Mucosa of rectum (tissue), 2 donors: ENCODE results near the gene REELD1.

ENCODE experiments used
- H3K27ac ChIP-seq, 2 donors: one replicate each; pipeline ENCODE4 v1.7.0; 2013; ENCODE audit warnings: inconsistent platforms in 2 of 2, low read depth in 2 of 2, low read length in 2 of 2
- H3K27me3 ChIP-seq, 2 donors: one replicate each; pipeline ENCODE4 v1.7.0; 2013; ENCODE audit warnings: low read length in 2 of 2; ENCODE audit not compliant: control insufficient read depth in 2 of 2, insufficient read depth in 2 of 2
- H3K36me3 ChIP-seq, 2 donors: one replicate each; pipeline ENCODE4 v1.7.0; 2013; ENCODE audit warnings: low read length in 2 of 2; ENCODE audit not compliant: control insufficient read depth in 2 of 2, insufficient read depth in 2 of 2
- H3K4me1 ChIP-seq, 2 donors: one replicate each; pipeline ENCODE4 v1.7.0; 2013; ENCODE audit warnings: low read length in 2 of 2, mild to moderate bottlenecking in 1 of 2; ENCODE audit not compliant: control insufficient read depth in 2 of 2, insufficient read depth in 2 of 2
- H3K4me3 ChIP-seq, 2 donors: one replicate each; pipeline ENCODE4 v1.7.0; 2013; ENCODE audit warnings: low read length in 2 of 2
- H3K9ac ChIP-seq, 2 donors: one replicate each; pipeline ENCODE4 v1.7.0; 2013; ENCODE audit warnings: low read length in 2 of 2, low read depth in 1 of 2, mild to moderate bottlenecking in 1 of 2
- H3K9me3 ChIP-seq, 2 donors: one replicate each; pipeline ENCODE4 v1.7.0; 2013; ENCODE audit warnings: low read length in 2 of 2; ENCODE audit not compliant: control insufficient read depth in 2 of 2
- donor health status: healthy.
- donor health status: Normal muscosa, but diverticular disease.

Gene REELD1

DNA sequence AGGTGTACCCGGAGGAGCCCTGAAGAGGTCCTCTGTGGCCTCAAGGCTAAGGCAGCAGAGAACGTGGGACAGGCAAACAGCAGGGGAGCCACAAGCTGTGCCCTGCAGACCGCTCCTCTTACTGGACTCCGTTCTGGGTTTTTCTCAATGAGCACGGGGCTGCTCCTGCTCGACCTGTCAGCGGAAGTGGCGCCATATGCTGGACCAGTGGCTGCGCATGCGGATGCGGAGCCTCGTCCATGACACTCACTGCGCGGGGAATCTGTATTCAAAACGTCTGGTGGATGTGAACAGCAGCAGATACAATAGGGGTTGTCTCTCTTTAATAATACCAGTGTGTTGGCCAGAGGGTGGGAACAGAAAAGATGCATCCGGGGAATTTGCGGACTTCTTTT, 29.5 kb downstream of the REELD1 start:
- Histone ChIP-seq H3K27ac (no peak overlapping the region), H3K27me3 (no peaks in the 10 kb centered on the region), H3K4me1 (peaks cover 20 to 23% of the 10 kb centered on the region in 2 donors), H3K9ac (no peak overlapping the region), H3K36me3 (no peaks in the 10 kb centered on the region), H3K9me3 (no peaks in the 10 kb centered on the region), H3K4me3 (no peak overlapping the region)

DNA sequence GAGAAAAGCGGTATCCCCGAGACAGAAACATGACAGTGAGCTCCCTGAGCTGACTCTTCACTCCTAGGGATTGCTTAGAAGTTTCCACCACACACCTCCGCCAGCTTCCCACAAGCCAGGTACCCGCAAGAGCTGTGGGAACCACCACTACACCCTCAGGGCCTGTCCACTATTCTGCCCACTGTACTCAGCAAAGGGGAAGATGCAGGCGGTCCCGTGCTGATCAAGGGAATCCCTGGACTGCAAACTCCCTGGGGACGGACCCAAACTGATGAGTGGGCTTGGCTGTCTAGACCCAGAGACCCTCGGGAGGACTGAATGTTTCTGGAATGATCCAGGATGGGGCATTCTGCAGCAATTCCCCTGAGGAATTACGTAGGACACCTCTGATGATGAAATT, 30.2 kb downstream of the REELD1 start:
- Histone ChIP-seq H3K27me3 (no peaks in the 10 kb centered on the region), H3K4me1 (peaks cover 20 to 23% of the 10 kb centered on the region in 2 donors), H3K4me3 (no peak overlapping the region), H3K9me3 (no peaks in the 10 kb centered on the region), H3K9ac (no peak overlapping the region), H3K27ac (no peak overlapping the region), H3K36me3 (no peaks in the 10 kb centered on the region)

DNA sequence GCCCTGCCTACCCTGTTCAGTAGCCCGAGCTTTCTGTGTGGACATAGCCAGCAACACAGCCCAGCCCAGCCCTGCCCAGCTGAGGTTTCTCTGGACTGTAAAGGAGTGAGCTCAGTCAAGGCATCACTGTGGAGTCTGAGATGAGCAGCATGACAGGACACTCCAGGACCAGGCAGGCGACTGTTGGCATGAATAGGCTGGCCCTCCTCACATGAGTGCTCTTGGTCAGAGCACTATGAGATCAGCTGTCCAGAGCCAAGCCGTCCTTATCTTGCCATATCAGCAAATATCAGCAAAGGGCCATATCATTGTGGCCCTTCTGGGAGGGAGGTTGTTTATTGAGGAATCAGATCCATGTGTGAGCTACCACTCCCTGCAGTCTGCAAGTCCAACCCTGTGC, 30.9 kb downstream of the REELD1 start:
- peaks cover 20 to 23% of the 10 kb centered on the region in 2 donors for H3K4me1 ChIP-seq
- H3K27me3 ChIP-seq = no peaks in the 10 kb centered on the region
- H3K4me3 ChIP-seq = no peak overlapping the region
- no peaks in the 10 kb centered on the region for H3K36me3 ChIP-seq
- H3K27ac ChIP-seq = no peak overlapping the region
- H3K9me3 ChIP-seq = no peaks in the 10 kb centered on the region
- H3K9ac ChIP-seq = no peak overlapping the region

DNA sequence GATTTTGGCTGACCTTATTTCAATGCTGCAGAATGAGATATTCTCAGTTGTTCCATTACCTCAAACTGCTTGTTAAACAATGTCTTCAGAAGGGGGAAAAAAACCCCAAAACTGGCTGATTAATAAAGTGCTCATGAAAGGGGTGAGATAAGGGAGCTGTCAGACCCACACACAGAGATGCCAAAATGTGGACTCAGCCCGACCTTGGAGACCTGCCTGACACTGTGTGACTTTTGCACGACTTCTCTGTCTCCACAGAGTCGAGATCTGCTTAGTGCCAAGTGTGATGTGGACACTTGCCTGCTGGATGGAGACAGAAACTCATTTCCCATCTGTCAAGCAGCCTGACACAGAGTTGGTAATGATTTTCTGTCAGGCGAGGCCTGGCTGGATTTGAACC, 31.5 kb downstream of the REELD1 start:
- Histone ChIP-seq H3K4me3 (no peak overlapping the region), H3K4me1 (peaks cover 20 to 23% of the 10 kb centered on the region in 2 donors), H3K36me3 (no peaks in the 10 kb centered on the region), H3K9me3 (no peaks in the 10 kb centered on the region), H3K27ac (no peak overlapping the region), H3K9ac (no peak overlapping the region), H3K27me3 (no peaks in the 10 kb centered on the region)

DNA sequence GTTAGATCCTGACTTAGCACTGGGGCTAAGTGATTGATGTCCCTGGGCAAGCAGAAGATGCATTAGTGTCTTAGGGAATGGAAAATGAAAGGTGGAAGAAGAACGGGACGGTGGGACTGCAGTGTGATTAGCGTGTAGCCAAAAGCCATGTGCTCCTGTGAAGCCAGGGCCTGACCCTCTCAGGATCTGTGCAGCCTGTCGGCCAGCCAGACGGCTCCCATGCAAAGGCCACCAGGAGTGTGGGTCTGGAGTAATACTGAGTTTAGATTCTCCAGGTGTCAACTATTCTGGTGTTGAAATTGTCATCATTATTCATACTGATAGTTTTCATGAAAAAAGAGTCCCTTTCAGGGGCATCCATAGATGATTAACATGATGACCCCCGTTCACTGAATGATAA, 32.0 kb downstream of the REELD1 start:
- no peak overlapping the region for H3K9ac ChIP-seq

DNA sequence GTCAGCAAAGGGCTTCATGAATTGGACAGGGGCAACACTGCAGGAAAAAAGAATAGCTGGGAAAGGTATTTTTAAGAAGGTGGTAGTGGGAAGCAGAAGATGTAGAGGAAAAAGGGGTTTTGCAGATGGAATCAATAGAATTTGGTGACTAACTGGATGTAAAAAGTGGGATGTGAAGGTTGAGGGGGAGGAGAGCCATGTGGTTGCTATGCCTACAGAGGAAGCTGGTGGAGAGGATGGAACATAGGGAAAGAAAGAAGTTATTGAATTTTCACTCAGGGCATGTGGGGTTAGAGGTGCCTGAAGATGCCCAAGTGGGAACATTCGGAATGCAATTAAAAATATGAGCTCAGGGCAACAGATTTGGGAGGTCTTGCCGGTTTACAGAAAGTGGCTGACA, 33.0 kb downstream of the REELD1 start:
- Histone ChIP-seq H3K9me3 (no peaks in the 10 kb centered on the region), H3K4me3 (no peak overlapping the region), H3K9ac (no peak overlapping the region), H3K27me3 (no peaks in the 10 kb centered on the region), H3K27ac (no peak overlapping the region), H3K36me3 (no peaks in the 10 kb centered on the region), H3K4me1 (peaks cover 8 to 15% of the 10 kb centered on the region in 2 donors)

More for the DNA sequence above, 32.0 kb downstream of the REELD1 start:
- Histone ChIP-seq H3K4me1 (peaks cover 17 to 20% of the 10 kb centered on the region in 2 donors), H3K27ac (no peak overlapping the region), H3K27me3 (no peaks in the 10 kb centered on the region), H3K4me3 (no peak overlapping the region), H3K36me3 (no peaks in the 10 kb centered on the region), H3K9me3 (no peaks in the 10 kb centered on the region)

DNA sequence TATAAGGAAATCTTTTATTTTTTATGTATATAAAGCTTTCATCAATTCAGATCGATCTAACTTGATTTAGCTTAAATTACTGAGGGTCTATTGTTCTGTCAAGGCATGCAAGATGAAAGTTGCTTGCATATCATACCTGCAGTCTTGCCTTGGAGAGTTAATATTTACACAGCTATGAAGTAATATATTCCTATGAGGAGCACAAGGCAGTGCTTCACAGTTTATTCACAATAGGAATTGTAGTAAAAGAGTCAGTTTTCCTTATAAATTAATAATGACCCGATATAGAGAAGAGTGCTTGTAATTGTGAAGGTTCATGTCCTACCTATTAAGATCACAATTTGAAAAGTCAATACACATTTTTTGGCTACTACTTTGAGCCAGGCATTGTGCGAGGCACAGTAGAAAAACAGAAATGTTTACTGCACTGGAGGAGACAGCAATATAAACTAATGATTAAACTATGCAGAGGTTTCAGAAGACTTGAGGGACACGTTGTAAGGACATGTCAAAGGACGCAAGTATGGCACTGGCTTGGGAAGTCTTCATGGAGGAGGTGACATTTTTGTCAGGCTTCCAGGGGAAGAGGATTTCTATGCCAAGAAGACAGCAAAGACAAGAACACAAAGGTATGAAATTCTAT, 38.8 kb downstream of the REELD1 start:
- Histone ChIP-seq H3K9me3 (no peaks in the 10 kb centered on the region), H3K4me1 (peaks cover 0 to 6% of the 10 kb centered on the region in 2 donors), H3K4me3 (no peak overlapping the region), H3K36me3 (peaks cover 2 to 7% of the 10 kb centered on the region in 2 donors), H3K9ac (no peak overlapping the region), H3K27ac (no peak overlapping the region), H3K27me3 (no peaks in the 10 kb centered on the region)

DNA sequence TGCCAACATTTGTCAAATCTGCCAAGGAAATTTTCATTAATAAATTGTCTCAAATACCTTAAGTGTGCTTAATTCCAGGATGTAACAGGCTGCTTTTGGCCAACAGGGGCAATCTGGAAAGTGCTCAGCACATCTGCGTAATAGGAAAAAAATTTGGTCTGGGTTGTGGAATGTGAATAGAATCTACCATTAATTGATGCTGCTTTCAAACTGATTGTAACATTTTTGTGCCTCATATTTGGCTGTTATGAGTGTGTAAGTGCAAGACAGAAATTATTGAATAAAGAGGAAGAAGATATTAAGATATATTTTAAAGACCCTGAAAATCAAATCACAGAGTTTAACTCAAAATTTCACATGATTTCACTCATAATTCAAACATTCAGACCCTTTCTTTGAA, 41.1 kb downstream of the REELD1 start:
- H3K9ac ChIP-seq = no peak overlapping the region

DNA sequence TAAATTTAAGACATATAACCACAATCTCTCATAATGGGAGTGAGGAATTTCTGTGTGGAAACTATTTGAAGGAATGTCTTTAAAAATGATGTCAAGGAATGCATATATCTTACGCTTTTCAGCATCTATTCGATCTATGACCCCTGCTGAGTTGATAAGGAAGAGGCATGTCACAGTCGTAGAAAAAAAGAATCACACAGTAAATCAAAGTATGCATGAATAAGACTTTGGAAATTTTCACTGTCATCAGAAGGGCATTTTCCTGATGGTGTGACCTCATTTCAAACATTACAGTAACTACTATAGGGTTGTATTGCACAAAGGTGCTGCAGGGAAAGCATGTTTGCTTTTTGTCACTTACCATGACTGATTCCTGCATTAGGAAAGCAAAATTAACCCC, 41.5 kb downstream of the REELD1 start:
- peaks cover 0 to 6% of the 10 kb centered on the region in 2 donors for H3K4me1 ChIP-seq
- peaks cover 2 to 7% of the 10 kb centered on the region in 2 donors for H3K36me3 ChIP-seq
- H3K27ac ChIP-seq = no peak overlapping the region
- H3K9me3 ChIP-seq = no peaks in the 10 kb centered on the region
- H3K9ac ChIP-seq = no peak overlapping the region
- no peak overlapping the region for H3K4me3 ChIP-seq
- no peaks in the 10 kb centered on the region for H3K27me3 ChIP-seq

More for the DNA sequence above, 41.1 kb downstream of the REELD1 start:
- no peaks in the 10 kb centered on the region for H3K9me3 ChIP-seq
- H3K27me3 ChIP-seq = no peaks in the 10 kb centered on the region
- H3K4me1 ChIP-seq = peaks cover 0 to 6% of the 10 kb centered on the region in 2 donors
- H3K4me3 ChIP-seq = no peak overlapping the region
- peaks cover 2 to 7% of the 10 kb centered on the region in 2 donors for H3K36me3 ChIP-seq
- no peak overlapping the region for H3K27ac ChIP-seq

DNA sequence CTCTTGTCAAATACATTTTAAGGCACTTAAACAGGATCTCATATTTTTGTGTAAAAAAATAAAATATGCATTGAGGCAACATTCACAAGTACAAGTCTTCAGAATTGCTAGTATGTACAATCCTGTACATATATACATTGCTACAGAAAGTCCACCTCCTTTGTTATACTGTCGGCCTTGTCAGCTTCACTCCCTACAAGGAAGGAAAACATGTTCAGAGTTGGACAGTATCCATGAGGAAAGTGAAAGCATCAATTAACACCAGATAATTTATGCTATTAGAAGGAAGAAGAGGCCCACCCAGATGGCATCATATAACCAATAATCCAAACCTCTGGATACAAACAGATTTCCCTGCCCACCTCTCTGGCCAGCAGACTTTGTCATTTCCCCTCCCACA, 42.0 kb downstream of the REELD1 start:
- Histone ChIP-seq H3K4me1 (peaks cover 0 to 6% of the 10 kb centered on the region in 2 donors), H3K9ac (no peak overlapping the region), H3K4me3 (no peak overlapping the region), H3K36me3 (peaks cover 2 to 7% of the 10 kb centered on the region in 2 donors), H3K9me3 (no peaks in the 10 kb centered on the region), H3K27me3 (no peaks in the 10 kb centered on the region), H3K27ac (no peak overlapping the region)
